Activated CD4-positive, alpha-beta T cell treated with anti-CD3 and anti-CD28 coated beads for 36 hours (primary cell): ENCODE results near the gene JAK1. TPM values are rescaled to one million over a fixed set of nuclear protein-coding genes. Genes with fewer than 3 reads are reported as not detected.

Experiments
- total RNA-seq, 2 experiments: library from RNA; stranded (reverse); gene quantifications; one replicate each; pipeline ENCODE4 v1.2.3, GENCODE V29; 2021

The JAK1 gene
- total RNA-seq, 2 experiments from 2014 or later, result 100 to 114 TPM

Other genes starting within 250 kb of the JAK1 start
- gene RAVER2, start 221.5 kb downstream of the JAK1 start, total RNA-seq, result 1 to 10 TPM; 3.2 to 3.6 TPM
- gene AK4, start 181.7 kb upstream of the JAK1 start, total RNA-seq, result 100 to 1,000 TPM in 1 of 2 experiments, 10 to 100 TPM in 1; 90.4 to 102 TPM